Mucosa of rectum (tissue), 2 donors: ENCODE results near the gene CYP1B1.
"Not testable (repeated sequence)": the region's sequence is repeated elsewhere in the genome, so short reads cannot be mapped to it uniquely, and the experiment has no call there.

Source experiments
- H3K27ac ChIP-seq, 2 donors: one replicate each; pipeline ENCODE4 v1.7.0; 2013; ENCODE audit warnings: inconsistent platforms in 2 of 2, low read depth in 2 of 2, low read length in 2 of 2
- H3K27me3 ChIP-seq, 2 donors: one replicate each; pipeline ENCODE4 v1.7.0; 2013; ENCODE audit warnings: low read length in 2 of 2; ENCODE audit not compliant: control insufficient read depth in 2 of 2, insufficient read depth in 2 of 2
- H3K36me3 ChIP-seq, 2 donors: one replicate each; pipeline ENCODE4 v1.7.0; 2013; ENCODE audit warnings: low read length in 2 of 2; ENCODE audit not compliant: control insufficient read depth in 2 of 2, insufficient read depth in 2 of 2
- H3K4me1 ChIP-seq, 2 donors: one replicate each; pipeline ENCODE4 v1.7.0; 2013; ENCODE audit warnings: low read length in 2 of 2, mild to moderate bottlenecking in 1 of 2; ENCODE audit not compliant: control insufficient read depth in 2 of 2, insufficient read depth in 2 of 2
- H3K4me3 ChIP-seq, 2 donors: one replicate each; pipeline ENCODE4 v1.7.0; 2013; ENCODE audit warnings: low read length in 2 of 2
- H3K9ac ChIP-seq, 2 donors: one replicate each; pipeline ENCODE4 v1.7.0; 2013; ENCODE audit warnings: low read length in 2 of 2, low read depth in 1 of 2, mild to moderate bottlenecking in 1 of 2
- H3K9me3 ChIP-seq, 2 donors: one replicate each; pipeline ENCODE4 v1.7.0; 2013; ENCODE audit warnings: low read length in 2 of 2; ENCODE audit not compliant: control insufficient read depth in 2 of 2
- donor health status: healthy.
- donor health status: Normal muscosa, but diverticular disease.

The CYP1B1 gene

DNA sequence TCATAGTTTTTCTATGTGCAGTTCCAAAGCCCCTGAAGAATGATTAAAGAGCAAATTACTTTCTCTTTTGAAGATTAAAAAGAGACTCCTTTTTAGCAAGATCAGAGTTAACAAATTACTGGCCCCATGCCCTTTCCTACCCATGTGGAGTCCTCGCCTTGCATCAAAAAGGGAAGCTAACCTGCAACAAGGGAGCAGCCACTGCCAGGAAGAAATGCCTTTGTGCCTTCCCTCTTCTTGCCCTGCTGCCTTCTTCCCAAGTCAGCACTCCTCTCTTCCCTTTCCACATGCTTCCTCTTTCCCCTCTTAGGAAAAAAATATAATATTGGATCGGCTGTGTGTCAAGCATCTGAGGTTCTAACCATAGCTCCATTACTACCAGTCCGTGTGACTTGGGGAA, 37.1 kb upstream of the CYP1B1 start:
- Histone ChIP-seq H3K4me1 (no peaks in the 10 kb centered on the region), H3K27me3 (no peaks in the 10 kb centered on the region), H3K27ac (no peak overlapping the region), H3K36me3 (no peaks in the 10 kb centered on the region), H3K9me3 (no peaks in the 10 kb centered on the region), H3K4me3 (no peak overlapping the region), H3K9ac (no peak overlapping the region)

DNA sequence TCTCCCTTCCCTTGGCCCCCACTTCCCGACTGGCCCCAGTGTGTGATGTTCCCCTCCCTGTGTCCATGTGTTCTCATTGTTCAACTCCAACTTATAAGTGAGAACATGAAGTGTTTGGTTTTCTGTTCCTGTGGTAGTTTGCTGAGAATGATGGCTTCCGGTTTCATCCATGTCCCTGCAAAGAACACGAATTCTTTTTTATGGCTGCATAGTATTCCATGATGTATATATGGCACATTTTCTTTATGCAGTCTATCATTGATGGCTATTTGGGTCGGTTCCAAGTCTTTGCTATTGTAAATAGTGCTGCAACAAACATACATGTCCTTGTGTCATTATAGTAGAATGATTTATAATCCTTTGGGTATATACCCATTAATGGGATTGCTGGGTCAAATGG, 35.4 kb upstream of the CYP1B1 start:
- not testable (repeated sequence) for H3K4me3 ChIP-seq, H3K27ac ChIP-seq, H3K36me3 ChIP-seq, H3K4me1 ChIP-seq, H3K9me3 ChIP-seq, H3K27me3 ChIP-seq, H3K9ac ChIP-seq

DNA sequence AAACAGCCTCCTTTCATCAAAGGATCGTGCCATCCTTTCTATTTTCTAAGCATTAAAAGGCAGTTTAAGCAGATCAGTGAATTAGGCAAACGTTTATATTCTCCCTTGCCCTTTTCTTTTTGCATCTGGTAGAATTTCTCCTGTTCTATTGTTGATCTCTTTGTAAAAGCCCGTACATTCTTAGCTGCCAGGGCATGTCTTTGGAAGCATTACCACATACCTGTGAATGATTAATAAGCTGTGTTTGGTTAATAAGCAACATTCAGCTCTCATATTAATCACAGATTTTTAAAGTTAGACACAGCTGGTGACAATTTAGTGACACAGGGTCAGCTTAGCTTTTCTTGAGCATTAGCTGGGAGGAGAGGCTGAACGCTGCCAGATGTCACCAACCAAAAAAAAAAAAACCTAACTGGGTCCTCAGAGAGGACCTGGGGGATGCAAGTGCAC, 33.8 kb upstream of the CYP1B1 start:
- no peaks in the 10 kb centered on the region for H3K9me3 ChIP-seq
- H3K27ac ChIP-seq: no peak overlapping the region
- H3K4me3 ChIP-seq: no peak overlapping the region
- no peaks in the 10 kb centered on the region for H3K4me1 ChIP-seq
- H3K27me3 ChIP-seq: no peaks in the 10 kb centered on the region
- no peaks in the 10 kb centered on the region for H3K36me3 ChIP-seq
- no peak overlapping the region for H3K9ac ChIP-seq

DNA sequence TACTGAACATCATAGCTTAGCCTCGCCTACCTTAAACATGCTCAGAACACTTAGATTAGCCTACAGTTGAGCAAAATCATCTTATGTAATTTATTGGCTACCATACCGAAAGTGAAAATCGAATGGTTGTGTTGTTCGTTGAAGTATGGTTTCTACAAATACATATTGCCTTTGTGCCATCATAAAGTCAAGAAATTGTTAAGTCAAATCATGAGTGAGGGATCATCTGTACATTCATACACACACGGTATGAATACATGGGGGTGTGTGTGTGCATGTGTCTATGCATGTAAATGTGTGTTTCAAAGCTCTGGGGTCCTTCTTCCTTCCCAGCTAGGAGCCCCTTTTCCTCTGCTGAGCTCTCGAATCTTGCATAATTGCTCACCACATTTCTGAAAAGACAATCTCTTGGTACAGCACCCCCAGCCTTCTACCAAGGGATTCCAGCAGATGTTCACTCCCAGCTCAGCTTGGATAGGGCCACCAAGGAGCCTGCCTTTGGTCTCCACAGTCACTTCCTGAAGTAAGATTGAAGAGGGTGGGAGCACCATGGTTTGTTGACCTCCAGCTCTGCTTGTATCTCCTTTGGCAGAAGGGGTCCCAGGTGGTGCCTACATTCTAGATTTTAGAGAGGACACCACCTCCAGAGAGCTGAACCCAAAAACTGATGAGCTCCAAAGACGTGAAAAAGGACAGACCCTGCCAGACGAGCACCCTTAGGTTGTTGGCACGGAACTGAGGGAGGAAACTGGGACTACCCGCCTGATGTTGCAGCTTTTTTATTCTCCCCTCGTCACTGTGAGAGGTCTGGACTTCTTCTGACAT, 33.2 kb upstream of the CYP1B1 start:
- no peak overlapping the region for H3K27ac ChIP-seq
- no peak overlapping the region for H3K9ac ChIP-seq

DNA sequence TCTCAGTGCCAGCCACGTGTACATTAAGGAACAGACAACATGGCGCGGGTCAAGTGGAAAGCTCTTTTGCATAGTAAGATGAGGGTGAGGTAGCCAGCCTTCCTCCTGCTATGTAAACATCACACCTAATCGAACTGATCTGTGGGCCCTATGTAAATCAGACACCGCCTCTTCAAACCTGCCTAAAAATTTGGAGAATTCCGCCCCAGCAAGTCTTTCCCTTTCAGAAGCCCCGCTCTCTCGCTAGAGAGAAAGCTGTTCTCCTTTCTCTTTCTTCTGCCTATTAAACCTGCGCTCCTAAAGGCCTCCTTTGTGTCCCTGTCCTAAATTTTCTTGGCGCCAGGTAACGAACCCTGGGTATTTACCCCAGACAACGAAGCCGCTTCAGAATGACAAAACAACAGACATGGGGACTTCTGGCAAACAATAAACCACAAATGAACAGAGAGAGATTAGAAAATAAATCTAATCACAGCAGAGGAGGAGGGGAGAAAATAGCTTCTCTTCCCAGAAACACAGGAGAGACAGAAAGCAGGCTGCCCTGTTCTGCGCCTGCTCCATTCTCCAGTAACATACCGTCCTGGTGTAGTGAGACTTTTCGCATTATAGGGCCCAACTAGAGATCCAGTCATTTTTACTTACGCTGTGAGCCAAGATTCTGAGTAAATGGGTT, 31.9 kb upstream of the CYP1B1 start:
- no peaks in the 10 kb centered on the region for H3K36me3 ChIP-seq
- no peaks in the 10 kb centered on the region for H3K27me3 ChIP-seq
- no peak overlapping the region for H3K9ac ChIP-seq
- H3K4me1 ChIP-seq: no peaks in the 10 kb centered on the region
- no peak overlapping the region for H3K4me3 ChIP-seq
- no peak overlapping the region for H3K27ac ChIP-seq
- H3K9me3 ChIP-seq: no peaks in the 10 kb centered on the region

More for the DNA sequence above, 33.2 kb upstream of the CYP1B1 start:
- H3K36me3 ChIP-seq: no peaks in the 10 kb centered on the region
- no peaks in the 10 kb centered on the region for H3K4me1 ChIP-seq
- H3K9me3 ChIP-seq: no peaks in the 10 kb centered on the region
- H3K27me3 ChIP-seq: no peaks in the 10 kb centered on the region
- H3K4me3 ChIP-seq: no peak overlapping the region

DNA sequence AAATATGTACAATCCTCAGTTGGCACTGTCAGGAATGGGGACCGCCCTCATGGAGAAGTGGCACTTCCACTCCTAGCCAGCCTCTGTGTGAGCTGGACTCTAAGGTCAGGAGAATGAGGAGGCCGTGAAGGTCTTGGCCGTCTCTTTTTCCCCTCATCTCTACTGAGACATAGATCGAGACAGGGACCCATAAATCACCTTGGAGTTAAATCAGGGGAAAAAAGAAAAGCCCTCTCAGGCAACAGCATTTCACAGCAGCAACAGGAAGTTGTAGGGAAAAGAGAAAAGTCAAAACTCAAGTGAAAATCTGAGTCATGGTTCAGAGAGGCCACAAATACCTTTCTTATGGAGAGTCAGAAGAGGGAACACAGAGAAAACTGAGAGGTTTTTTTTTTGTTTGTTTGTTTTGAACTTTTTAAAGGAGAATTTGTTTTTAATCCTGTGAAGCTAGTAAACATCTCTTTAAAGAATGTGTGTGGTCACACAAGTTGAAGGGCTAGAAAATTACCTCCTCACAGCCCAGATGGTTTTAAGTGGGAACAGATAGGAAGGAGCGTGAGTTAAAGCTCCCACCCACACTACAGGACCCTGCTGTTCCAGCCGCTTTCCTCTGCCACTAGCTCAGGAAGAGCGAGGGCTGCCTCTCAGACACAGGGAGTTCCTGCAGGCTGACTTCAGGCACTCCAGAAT, 30.6 kb upstream of the CYP1B1 start:
- H3K36me3 ChIP-seq: no peaks in the 10 kb centered on the region
- H3K4me3 ChIP-seq: no peak overlapping the region
- H3K4me1 ChIP-seq: no peaks in the 10 kb centered on the region
- H3K9me3 ChIP-seq: no peaks in the 10 kb centered on the region
- no peak overlapping the region for H3K9ac ChIP-seq
- H3K27ac ChIP-seq: no peak overlapping the region
- H3K27me3 ChIP-seq: no peaks in the 10 kb centered on the region

DNA sequence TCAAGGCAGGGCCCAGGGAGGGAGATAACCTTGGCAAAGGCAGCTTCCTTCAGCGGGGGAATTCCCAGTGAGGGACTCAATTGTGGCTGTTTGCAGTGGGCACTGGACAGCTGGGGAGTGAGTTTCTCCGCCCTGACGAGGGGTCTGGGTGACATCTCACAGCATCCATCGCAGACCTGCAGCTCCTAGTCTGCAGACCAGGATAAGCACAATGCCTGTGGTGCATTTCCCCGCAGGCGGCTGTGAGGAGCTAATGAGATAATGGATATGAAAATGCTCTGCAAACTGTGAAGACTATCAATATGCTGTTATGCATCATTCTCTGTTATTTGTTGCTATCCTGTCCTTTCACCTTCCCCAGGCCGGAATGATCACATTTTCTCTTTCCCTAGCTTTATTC, 30.0 kb upstream of the CYP1B1 start:
- Histone ChIP-seq H3K27ac (no peak overlapping the region), H3K27me3 (no peaks in the 10 kb centered on the region), H3K36me3 (no peaks in the 10 kb centered on the region), H3K9me3 (no peaks in the 10 kb centered on the region), H3K9ac (no peak overlapping the region), H3K4me3 (no peak overlapping the region), H3K4me1 (no peaks in the 10 kb centered on the region)

DNA sequence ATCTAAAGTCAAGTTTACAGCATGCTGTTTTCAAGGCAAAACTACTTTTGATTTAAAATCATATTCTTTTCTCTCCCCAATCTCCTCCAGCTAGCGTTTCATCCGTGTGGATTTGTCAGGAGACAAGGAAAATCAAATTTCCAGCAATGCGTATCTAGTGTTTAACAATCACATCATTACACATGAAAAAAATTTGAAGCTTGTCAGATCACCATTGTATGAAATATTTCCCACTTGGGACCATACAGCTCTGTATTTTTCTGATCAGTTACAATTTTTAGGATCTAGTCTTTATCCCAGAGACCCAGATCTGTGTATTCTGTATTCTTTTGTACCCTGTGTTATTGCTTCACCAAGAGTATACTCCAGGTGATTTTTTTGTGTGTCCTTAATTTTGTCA, 28.6 kb upstream of the CYP1B1 start:
- H3K27me3 ChIP-seq: no peaks in the 10 kb centered on the region

DNA sequence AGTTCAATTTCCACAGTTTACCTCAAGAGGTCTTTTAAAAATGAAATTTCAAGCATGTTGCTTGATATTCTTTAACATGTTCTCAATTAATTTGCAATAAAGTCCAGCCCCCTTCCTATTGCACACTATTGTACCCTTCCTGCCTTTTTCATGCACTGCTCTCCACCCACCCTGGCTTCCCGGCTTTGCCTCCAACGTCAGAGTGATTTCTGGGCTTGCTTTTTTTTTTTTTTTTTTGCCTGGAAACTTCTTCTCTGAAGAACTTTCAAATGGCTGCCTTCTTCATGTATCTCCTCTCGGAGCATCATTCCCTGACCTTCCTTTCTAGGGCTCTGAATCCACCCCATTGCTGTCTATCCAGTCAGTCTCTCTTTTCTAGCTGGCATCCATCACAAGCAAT, 24.4 kb upstream of the CYP1B1 start:
- no peaks in the 10 kb centered on the region for H3K4me1 ChIP-seq
- no peaks in the 10 kb centered on the region for H3K27me3 ChIP-seq
- H3K27ac ChIP-seq: no peak overlapping the region
- no peak overlapping the region for H3K9ac ChIP-seq
- no peaks in the 10 kb centered on the region for H3K9me3 ChIP-seq
- H3K36me3 ChIP-seq: no peaks in the 10 kb centered on the region
- H3K4me3 ChIP-seq: no peak overlapping the region

More for the DNA sequence above, 28.6 kb upstream of the CYP1B1 start:
- Histone ChIP-seq H3K4me3 (no peak overlapping the region), H3K4me1 (no peaks in the 10 kb centered on the region), H3K36me3 (no peaks in the 10 kb centered on the region), H3K9ac (no peak overlapping the region), H3K9me3 (no peaks in the 10 kb centered on the region), H3K27ac (no peak overlapping the region)
